Lower leg skin (tissue), 3 donors: ENCODE results near the gene MKLN1.

ENCODE experiments used
- POLR2A ChIP-seq, 2 donors: fragments of 450-650 bp; IDR thresholded peaks; one replicate each; pipeline ENCODE4 v1.6.1; 2016 to 2017; ENCODE audit warnings: antibody characterized with exemption in 2 of 2, mild to moderate bottlenecking in 1 of 2, moderate library complexity in 1 of 2
- TF ChIP-seq, protein P1 (sequence below), 3 donors: fragments of 450-650 bp; IDR thresholded peaks; one replicate each; pipeline ENCODE4 v1.5.1; 2016; ENCODE audit warnings: antibody characterized with exemption in 3 of 3, mild to moderate bottlenecking in 3 of 3, moderate library complexity in 2 of 3

DNA sequence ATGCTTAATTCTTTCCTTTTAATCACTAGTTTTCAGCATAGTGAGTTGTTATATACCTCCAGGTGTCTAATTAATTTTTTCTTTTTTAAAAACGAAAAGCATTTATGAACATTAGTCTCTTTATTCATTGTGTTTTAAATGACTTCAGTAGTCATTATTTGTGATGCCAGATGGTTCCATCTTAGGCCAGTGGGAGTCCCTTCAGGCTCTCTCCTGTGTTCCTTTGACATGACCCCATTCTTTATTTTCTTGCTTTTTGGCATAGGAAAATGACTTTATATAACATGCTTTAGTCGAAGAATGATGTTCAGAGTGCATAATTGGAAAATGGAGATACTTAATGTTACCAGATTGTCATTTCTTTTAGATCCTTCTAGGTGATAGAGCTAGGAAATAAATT, 24.4 kb downstream of the MKLN1 start:
- TF ChIP-seq, protein P1, sequence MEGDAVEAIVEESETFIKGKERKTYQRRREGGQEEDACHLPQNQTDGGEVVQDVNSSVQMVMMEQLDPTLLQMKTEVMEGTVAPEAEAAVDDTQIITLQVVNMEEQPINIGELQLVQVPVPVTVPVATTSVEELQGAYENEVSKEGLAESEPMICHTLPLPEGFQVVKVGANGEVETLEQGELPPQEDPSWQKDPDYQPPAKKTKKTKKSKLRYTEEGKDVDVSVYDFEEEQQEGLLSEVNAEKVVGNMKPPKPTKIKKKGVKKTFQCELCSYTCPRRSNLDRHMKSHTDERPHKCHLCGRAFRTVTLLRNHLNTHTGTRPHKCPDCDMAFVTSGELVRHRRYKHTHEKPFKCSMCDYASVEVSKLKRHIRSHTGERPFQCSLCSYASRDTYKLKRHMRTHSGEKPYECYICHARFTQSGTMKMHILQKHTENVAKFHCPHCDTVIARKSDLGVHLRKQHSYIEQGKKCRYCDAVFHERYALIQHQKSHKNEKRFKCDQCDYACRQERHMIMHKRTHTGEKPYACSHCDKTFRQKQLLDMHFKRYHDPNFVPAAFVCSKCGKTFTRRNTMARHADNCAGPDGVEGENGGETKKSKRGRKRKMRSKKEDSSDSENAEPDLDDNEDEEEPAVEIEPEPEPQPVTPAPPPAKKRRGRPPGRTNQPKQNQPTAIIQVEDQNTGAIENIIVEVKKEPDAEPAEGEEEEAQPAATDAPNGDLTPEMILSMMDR (IDR thresholded peaks at IDR 0.05) = no peak
- no peak for TF ChIP-seq POLR2A (IDR thresholded peaks at IDR 0.05)
